NCI-H524 treated with DMSO at 0.1 percent for 48 hours (cell line): ENCODE measurements around the gene PDE9A.

Experiments used
- DNase-seq: peaks from one replicate; lab custom pipeline; 2025; lab: John Stamatoyannopoulos, UW

The PDE9A gene

DNA sequence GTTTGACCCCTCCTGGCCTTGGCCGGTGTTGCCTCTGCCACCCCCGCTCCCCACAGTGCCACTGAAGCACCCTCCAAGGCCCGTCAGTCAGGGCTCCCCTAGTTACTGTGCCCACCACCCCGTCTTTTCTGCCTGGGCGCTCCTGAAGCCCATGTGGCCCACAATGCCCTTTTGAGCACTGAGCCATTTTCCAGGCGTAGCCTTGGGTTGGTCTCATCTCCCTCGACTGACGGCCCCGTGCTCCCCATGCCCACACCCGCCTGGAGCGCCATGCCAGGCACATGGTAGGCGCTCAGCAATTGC lies 118.0 kb downstream of the PDE9A start:
- DNase-seq, result no peak

- no peak for DNase-seq
These were observed 121.7 kb downstream of the PDE9A start for GRCh38 chr21:42775123-42775522.

DNA sequence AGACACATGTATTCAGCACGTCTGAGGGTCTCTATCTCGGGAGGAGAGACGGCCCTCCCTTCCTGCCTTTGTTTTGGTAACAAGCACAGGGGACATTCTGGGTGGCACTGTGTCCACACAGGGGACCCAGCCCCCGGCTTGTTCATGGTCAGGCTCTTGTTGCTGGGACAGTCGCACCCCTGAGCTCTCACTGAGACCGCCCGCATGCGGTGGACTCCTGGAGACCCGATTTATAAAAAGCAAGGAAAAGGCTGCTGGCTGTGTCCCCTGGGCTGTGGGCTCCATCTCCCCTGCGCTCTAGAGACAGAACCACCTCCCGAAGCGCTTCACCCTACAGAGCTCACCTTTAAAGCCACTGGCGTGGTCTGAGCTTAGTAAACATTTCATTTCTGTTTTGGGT lies 122.5 kb downstream of the PDE9A start:
- no peak for DNase-seq

GRCh38 chr21:42777064-42777756 lies 123.8 kb downstream of the PDE9A start:
- no peak for DNase-seq

DNA sequence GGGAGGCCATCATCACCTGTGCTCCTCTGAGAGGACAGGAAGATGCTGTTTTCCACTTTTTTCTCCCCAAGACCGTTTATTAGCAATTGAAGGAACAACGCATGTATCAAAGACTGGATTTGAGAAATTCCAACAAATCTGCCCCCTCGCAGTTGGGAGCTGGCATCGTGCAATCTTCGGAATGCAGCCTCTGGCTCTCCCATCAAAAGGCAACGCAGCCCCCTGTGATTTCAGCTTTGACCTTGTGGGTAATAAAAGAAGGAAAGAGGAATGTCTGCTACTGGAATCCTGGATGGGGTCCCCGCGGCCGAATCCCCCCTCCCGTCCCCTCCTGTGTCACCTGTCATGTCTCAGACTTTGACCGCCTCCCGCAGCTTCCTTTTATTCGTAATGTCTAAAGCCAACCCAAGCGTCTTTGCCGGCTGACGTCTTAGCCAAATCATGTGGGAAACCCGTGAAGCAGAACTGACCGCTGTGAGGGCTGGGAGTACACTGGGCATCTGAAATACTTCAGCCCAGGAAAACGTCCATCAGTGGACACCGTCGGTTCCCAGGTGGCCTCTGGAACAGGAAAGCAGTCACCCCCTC lies 124.4 kb downstream of the PDE9A start:
- DNase-seq, result no peak

GRCh38 chr21:42779431-42779861 lies 126.0 kb downstream of the PDE9A start:
- no peak for DNase-seq

- no peak for DNase-seq
These were observed 127.2 kb downstream of the PDE9A start for GRCh38 chr21:42780617-42781016.

- DNase-seq, result no peak
These were observed 127.9 kb downstream of the PDE9A start for GRCh38 chr21:42781150-42781970.

- no peak for DNase-seq
These were observed 128.7 kb downstream of the PDE9A start for GRCh38 chr21:42781971-42782722.

DNA sequence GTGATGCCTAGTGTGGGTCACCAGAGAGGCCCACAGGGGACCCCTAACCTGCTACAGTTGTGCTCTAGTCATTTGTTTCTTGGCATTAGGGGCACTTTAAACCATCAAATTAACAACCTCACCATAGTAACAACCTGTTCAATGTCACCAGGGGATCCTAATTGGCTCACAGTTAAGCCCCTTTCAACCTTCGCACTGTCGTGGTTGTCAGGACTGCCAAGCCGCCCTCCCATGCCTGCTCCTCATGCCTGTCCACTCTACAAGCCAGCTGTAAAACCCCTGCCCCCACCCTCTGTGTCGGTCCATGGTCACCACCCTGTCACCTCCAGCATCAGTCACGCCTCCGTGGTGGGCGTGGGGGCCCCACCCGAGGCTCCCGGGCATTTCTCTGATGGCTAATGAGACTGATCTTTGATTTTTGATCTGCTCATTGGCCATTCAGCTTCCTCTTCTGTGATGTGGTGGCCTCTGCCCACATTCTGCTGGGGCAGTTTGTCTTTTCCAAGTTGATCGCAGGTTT lies 129.4 kb downstream of the PDE9A start:
- DNase-seq, result no peak

GRCh38 chr21:42784276-42784675 lies 130.9 kb downstream of the PDE9A start:
- no peak for DNase-seq

DNA sequence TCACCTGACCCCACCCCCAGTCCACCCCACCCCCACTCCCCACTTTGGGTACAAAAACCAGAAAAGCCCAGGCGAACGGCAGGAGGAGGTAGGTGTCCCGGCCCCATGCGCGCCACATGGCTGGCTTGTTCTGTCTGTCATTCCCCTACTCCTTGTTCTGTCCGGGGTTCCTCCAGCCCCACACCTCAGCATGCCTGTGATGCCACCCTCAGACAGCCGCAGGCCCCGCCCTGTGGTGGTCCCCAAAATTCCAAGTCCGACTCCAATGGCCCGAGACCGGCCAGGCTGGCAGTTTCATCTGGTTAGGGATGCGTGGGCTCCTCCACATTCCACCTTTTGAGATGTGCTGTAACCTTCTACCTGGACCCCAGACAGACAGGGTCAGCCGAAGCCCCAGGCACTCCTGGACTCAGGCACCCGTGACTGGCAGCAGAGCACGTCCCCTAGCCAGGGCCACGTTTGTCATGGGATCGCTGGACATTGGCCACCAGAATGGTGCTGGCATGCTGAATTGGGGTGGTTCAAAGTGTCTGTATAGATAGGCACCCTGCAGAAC lies 131.6 kb downstream of the PDE9A start:
- DNase-seq, result no peak

GRCh38 chr21:42785666-42786427 lies 132.4 kb downstream of the PDE9A start:
- DNase-seq, result no peak

DNA sequence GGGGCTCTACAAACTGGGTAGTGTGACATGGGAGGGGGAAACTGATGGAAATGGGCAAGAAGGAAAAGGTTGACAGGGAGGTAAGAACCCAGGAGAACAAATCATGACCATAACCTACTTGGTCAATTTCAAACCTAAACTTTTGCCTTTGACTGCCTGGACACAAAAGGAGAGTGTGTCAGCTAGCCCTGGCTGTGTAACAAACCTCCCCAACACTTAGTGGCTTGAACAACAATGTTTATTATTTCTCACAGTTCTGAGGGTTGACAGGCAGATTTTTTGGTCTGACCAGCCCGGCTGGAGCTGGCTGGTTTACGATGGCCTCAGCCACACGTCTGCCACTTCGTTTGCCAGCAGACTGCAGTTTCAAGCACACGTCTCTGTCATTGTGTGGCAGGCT lies 133.5 kb downstream of the PDE9A start:
- no peak for DNase-seq

DNA sequence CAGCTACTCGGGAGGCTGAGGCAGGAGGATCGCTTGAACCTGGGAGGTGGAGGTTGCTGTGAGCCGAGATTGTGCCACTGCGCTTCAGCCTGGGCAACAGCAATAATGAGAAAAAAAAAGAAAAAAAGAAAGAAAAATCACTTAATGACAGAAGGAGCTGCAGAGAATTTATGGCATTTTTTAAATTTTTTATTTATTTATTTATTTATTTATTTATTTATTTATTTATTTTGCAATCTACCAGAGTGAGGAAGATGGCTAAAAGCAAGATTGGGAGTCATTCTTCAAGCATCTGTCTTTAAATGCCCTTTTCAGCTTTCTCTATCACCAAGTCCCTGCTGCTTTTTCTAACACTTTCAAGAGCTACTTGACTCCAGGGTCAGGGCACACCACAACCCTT lies 134.2 kb downstream of the PDE9A start:
- DNase-seq, result no peak

GRCh38 chr21:42790520-42791065 lies 137.2 kb downstream of the PDE9A start:
- no peak for DNase-seq

- DNase-seq, result no peak
These were observed 140.4 kb downstream of the PDE9A start for GRCh38 chr21:42793774-42794173.

GRCh38 chr21:42794551-42794950 lies 141.1 kb downstream of the PDE9A start:
- no peak for DNase-seq

GRCh38 chr21:42796327-42797062 lies 143.1 kb downstream of the PDE9A start:
- DNase-seq, result no peak

DNA sequence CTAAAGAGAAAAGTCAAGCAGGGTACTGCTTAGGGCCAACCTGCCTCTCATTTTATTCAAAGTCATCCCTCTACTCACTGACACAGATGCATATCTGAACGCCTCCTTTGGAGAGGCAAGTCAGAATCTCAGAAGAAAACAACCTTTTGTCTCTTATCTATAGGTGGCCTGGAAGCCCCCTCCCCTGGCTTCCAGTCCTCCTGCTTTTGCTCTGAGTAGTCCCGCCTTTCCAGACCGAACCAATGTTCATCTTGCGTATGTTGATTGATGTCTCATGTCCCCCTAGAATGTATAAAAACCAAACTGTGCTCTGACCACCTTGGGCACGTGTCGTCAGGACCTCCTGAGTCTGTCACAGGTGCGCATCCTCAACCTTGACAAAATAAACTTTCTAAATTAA lies 144.1 kb downstream of the PDE9A start:
- no peak for DNase-seq
